ENCODE results near the gene UBALD2.
"Not testable (repeated sequence)": the region's sequence is repeated elsewhere in the genome, so short reads cannot be mapped to it uniquely, and the experiment has no call there.

UBALD2 gene

DNA sequence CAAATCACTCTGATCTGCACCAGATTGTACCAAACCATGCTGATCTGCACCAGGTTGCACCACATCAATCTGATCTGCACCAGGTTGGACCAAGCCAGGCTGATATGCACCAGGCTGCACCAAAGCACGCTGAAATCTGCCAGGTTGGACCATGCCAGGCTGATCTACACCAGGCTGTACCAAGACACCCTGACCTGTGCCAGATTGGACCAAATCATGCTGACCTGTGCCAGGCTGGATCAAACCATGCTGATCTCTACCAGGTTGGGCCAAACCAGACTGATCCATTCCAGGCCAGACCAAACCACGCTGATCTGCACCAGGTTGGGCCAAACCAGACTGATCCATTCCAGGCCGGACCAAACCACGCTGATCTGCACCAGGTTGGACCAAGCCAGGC, 27.4 kb downstream of the UBALD2 start:
- no peak for TF ChIP-seq SUZ12 (IDR thresholded peaks at IDR 0.05; ENCODE audit: extremely low read depth, insufficient read depth, insufficient read length)
- TF ChIP-seq YY1 (IDR thresholded peaks at IDR 0.05; ENCODE audit: insufficient read depth, insufficient read length): no peak
- TF ChIP-seq ZNF274 (IDR thresholded peaks at IDR 0.05; ENCODE audit: low read depth, low read length): no peak
- no peaks in the 10 kb centered on the region for H3K4me1 ChIP-seq (ENCODE audit: insufficient read depth, insufficient read length)

DNA sequence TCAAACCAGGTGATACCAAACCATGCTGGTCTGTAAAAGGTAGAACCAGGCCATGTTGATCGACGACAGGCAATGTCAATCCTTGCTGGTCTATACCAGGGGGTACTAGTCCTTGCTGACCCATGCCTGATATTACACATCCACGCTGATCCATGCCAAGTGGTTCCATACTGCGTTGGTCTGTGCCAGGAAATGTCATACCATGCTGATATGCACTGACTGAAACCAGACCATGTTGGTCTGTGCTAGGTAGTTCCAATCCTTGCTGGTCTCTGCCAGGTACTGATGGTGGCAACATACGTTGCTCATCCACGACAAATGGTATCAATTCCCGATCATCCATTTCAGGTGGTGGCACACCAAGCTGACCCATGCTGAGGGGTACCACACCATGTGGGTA, 28.0 kb downstream of the UBALD2 start:
- no peak overlapping the region for H3K4me3 ChIP-seq (ENCODE audit: insufficient read length, low read depth)
- peaks cover 29% of the 10 kb centered on the region for H3K36me3 ChIP-seq (ENCODE audit: insufficient read depth, insufficient read length, low read length)
- no peaks in the 10 kb centered on the region for H3K27me3 ChIP-seq (ENCODE audit: insufficient read depth, insufficient read length)
- DNase-seq (ENCODE audit: low read depth, low spot score): no peak
- H3K4me1 ChIP-seq (ENCODE audit: insufficient read depth, insufficient read length): no peaks in the 10 kb centered on the region
- TF ChIP-seq SUZ12 (IDR thresholded peaks at IDR 0.05; ENCODE audit: extremely low read depth, insufficient read depth, insufficient read length) (no peak), ZNF274 (IDR thresholded peaks at IDR 0.05; ENCODE audit: low read depth, low read length) (no peak), YY1 (IDR thresholded peaks at IDR 0.05; ENCODE audit: insufficient read depth, insufficient read length) (no peak)
- no peaks in the 10 kb centered on the region for H3K9me3 ChIP-seq (ENCODE audit: insufficient read depth, low read length)
- no peak overlapping the region for H3K9ac ChIP-seq (ENCODE audit: insufficient read length, low read depth)

More for the DNA sequence above, 27.4 kb downstream of the UBALD2 start:
- no peaks in the 10 kb centered on the region for H3K27me3 ChIP-seq (ENCODE audit: insufficient read depth, insufficient read length)
- DNase-seq (ENCODE audit: low read depth, low spot score): no peak
- H3K36me3 ChIP-seq (ENCODE audit: insufficient read depth, insufficient read length, low read length): peaks cover 29% of the 10 kb centered on the region
- H3K9me3 ChIP-seq (ENCODE audit: insufficient read depth, low read length): no peaks in the 10 kb centered on the region
- H3K9ac ChIP-seq (ENCODE audit: insufficient read length, low read depth): no peak overlapping the region
- H3K4me3 ChIP-seq (ENCODE audit: insufficient read length, low read depth): no peak overlapping the region

DNA sequence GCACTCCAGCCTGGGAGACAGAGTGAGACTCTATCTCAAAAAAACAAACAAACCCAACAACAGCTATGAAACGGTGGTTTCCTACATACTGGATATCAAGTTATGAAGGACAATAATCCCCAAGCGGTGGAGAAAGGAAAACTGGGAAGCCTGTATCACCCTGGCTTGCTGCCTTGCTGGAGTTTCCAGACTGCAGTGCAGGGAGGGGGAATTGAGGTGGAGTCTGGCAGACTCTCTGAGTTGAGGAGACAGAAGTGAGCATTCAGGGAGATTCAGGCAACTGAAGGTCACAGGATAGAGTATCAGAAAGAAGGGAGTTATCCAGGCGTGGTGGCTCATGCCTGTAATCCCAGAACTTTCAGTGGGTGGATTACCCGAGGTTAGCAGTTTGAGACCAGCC, 31.0 kb downstream of the UBALD2 start:
- DNase-seq (ENCODE audit: low read depth, low spot score): no peak
- H3K36me3 ChIP-seq (ENCODE audit: insufficient read depth, insufficient read length, low read length): peaks cover 25% of the 10 kb centered on the region
- H3K4me1 ChIP-seq (ENCODE audit: insufficient read depth, insufficient read length): no peaks in the 10 kb centered on the region
- H3K27me3 ChIP-seq (ENCODE audit: insufficient read depth, insufficient read length): no peaks in the 10 kb centered on the region
- no peak overlapping the region for H3K4me3 ChIP-seq (ENCODE audit: insufficient read length, low read depth)
- no peak for TF ChIP-seq ZNF274 (IDR thresholded peaks at IDR 0.05; ENCODE audit: low read depth, low read length)
- TF ChIP-seq SUZ12 (IDR thresholded peaks at IDR 0.05; ENCODE audit: extremely low read depth, insufficient read depth, insufficient read length): no peak
- TF ChIP-seq YY1 (IDR thresholded peaks at IDR 0.05; ENCODE audit: insufficient read depth, insufficient read length): no peak
- H3K9ac ChIP-seq (ENCODE audit: insufficient read length, low read depth): no peak overlapping the region
- H3K9me3 ChIP-seq (ENCODE audit: insufficient read depth, low read length): no peaks in the 10 kb centered on the region

DNA sequence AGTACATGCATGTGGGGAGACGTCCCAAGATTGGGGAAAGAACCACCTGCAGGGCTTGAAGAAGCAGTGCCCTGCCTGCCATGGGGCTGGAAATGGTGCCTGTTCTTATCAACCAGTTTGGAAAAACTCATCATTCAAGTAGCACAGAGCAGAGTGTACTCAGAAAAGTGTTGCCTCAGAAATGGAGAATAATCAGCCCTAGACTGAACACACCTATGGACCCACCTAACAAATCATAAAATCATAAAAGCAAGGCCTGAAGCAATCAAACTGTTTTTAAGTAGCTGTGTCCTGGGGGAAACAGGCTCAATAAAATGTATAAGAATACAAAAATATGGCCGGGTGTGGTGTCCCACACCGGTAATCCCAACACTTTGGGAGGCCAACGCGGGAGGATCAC, 31.7 kb downstream of the UBALD2 start:
- H3K4me1 ChIP-seq (ENCODE audit: insufficient read depth, insufficient read length): no peaks in the 10 kb centered on the region
- no peaks in the 10 kb centered on the region for H3K9me3 ChIP-seq (ENCODE audit: insufficient read depth, low read length)
- no peaks in the 10 kb centered on the region for H3K27me3 ChIP-seq (ENCODE audit: insufficient read depth, insufficient read length)
- DNase-seq (ENCODE audit: low read depth, low spot score): no peak
- H3K9ac ChIP-seq (ENCODE audit: insufficient read length, low read depth): no peak overlapping the region
- TF ChIP-seq YY1 (IDR thresholded peaks at IDR 0.05; ENCODE audit: insufficient read depth, insufficient read length): no peak
- no peak for TF ChIP-seq SUZ12 (IDR thresholded peaks at IDR 0.05; ENCODE audit: extremely low read depth, insufficient read depth, insufficient read length)
- TF ChIP-seq ZNF274 (IDR thresholded peaks at IDR 0.05; ENCODE audit: low read depth, low read length): no peak
- H3K4me3 ChIP-seq (ENCODE audit: insufficient read length, low read depth): no peak overlapping the region
- H3K36me3 ChIP-seq (ENCODE audit: insufficient read depth, insufficient read length, low read length): peaks cover 18% of the 10 kb centered on the region

DNA sequence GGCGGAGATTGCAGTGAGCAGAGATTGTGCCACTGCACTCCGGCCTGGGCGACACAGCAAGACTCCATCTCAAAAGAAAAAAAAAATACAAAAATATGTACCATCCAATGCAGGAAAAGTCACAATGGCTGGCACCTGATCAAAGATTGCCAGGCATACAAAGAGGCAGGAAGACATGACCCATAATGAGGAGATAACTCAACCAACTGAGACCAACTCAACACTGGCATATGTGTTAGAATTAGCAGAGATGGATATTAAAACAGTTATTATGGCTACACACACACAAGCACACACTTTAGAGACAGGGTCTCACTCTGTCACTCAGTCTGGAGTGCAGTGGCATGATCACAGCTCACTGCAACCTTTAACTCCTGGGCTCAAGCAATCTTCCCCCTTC, 32.3 kb downstream of the UBALD2 start:
- Histone ChIP-seq H3K4me3 (ENCODE audit: insufficient read length, low read depth) (no peak overlapping the region), H3K4me1 (ENCODE audit: insufficient read depth, insufficient read length) (no peaks in the 10 kb centered on the region), H3K9ac (ENCODE audit: insufficient read length, low read depth) (no peak overlapping the region), H3K27me3 (ENCODE audit: insufficient read depth, insufficient read length) (no peaks in the 10 kb centered on the region), H3K36me3 (ENCODE audit: insufficient read depth, insufficient read length, low read length) (peaks cover 13% of the 10 kb centered on the region), H3K9me3 (ENCODE audit: insufficient read depth, low read length) (no peaks in the 10 kb centered on the region)
- DNase-seq (ENCODE audit: low read depth, low spot score): no peak
- no peak for TF ChIP-seq ZNF274 (IDR thresholded peaks at IDR 0.05; ENCODE audit: low read depth, low read length)
- no peak for TF ChIP-seq YY1 (IDR thresholded peaks at IDR 0.05; ENCODE audit: insufficient read depth, insufficient read length)
- TF ChIP-seq SUZ12 (IDR thresholded peaks at IDR 0.05; ENCODE audit: extremely low read depth, insufficient read depth, insufficient read length): no peak

DNA sequence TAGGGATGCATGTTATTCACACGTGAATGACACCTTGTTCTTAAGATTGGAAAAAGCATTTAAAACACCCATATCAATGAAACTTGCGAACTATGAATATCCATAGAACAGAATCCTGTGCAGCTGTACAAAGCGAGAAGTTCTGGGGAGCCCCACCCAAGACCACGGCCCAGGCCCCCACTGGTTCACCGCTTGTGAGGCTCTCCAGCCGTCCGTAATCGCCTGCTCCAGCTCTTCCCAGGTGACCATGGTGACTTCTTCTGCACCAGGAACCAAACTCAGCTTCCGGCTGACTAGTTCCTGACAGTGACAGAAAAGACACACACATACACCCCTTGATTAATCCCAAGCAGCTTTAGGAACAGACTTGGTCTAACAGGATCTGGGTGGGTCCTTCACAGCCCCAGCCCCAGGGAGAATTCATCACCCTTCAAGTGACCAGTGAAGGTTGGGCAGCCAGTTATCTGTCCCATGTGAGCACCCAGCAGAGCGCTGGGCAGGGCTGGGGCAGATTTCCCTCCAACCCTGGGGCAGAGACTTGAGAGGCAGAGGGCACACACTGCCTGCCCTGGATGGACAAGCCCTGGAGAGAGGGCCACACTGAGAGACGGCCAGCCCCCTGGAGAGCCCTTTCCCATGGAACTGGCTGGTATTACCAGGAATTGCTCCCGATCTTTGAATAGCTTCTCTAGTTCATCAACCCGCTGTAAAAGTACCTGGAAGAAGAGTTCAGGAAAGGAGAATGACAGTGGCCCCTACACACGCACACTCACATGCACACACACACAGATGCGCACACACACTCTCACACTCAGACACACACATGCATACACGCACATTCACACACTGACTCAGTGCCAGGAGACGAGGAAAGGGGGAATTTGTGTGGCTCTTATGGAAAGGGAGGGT, 39.3 kb downstream of the UBALD2 start:
- no peak overlapping the region for H3K4me3 ChIP-seq (ENCODE audit: insufficient read length, low read depth)
- no peaks in the 10 kb centered on the region for H3K27me3 ChIP-seq (ENCODE audit: insufficient read depth, insufficient read length)
- H3K9ac ChIP-seq (ENCODE audit: insufficient read length, low read depth): no peak overlapping the region
- no peaks in the 10 kb centered on the region for H3K4me1 ChIP-seq (ENCODE audit: insufficient read depth, insufficient read length)
- no peak for DNase-seq (ENCODE audit: low read depth, low spot score)
- H3K9me3 ChIP-seq (ENCODE audit: insufficient read depth, low read length): no peaks in the 10 kb centered on the region
- H3K36me3 ChIP-seq (ENCODE audit: insufficient read depth, insufficient read length, low read length): peaks cover 17% of the 10 kb centered on the region
- TF ChIP-seq SUZ12 (IDR thresholded peaks at IDR 0.05; ENCODE audit: extremely low read depth, insufficient read depth, insufficient read length): no peak
- no peak for TF ChIP-seq YY1 (IDR thresholded peaks at IDR 0.05; ENCODE audit: insufficient read depth, insufficient read length)
- no peak for TF ChIP-seq ZNF274 (IDR thresholded peaks at IDR 0.05; ENCODE audit: low read depth, low read length)

DNA sequence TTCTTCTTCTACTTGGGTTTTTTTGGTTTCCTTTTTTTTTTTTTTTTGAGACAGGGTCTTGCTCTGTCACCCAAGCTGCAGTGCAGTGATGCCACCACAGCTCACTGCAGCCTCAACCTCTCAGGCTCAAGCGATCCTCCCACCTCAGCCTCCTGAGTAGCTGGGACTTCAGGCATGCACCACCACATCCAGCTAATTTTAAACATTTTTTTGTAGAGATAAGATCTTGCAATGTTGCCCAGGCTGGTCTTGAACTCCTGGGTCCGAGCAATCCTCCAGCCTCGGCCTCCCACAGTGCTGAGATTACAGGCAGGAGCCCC, 39.9 kb downstream of the UBALD2 start:
- H3K4me1 ChIP-seq (ENCODE audit: insufficient read depth, insufficient read length); H3K9me3 ChIP-seq (ENCODE audit: insufficient read depth, low read length); H3K4me3 ChIP-seq (ENCODE audit: insufficient read length, low read depth); DNase-seq (ENCODE audit: low read depth, low spot score); H3K9ac ChIP-seq (ENCODE audit: insufficient read length, low read depth); H3K27me3 ChIP-seq (ENCODE audit: insufficient read depth, insufficient read length): not testable (repeated sequence)
- H3K36me3 ChIP-seq (ENCODE audit: insufficient read depth, insufficient read length, low read length): peaks cover 17% of the 10 kb centered on the region

Measured in NT2/D1 (cell line).